IMR-90 (cell line): ENCODE data around the gene GTF2A1. TPM values are rescaled to one million over a fixed set of nuclear protein-coding genes. Genes with fewer than 3 reads are reported as not detected.

Experiments
- ATAC-seq: fragments of 200-7000 bp; cut with Tn5 transposase; 2 replicates; pipeline ENCODE4 v1.9.1; 2020; ENCODE audit warnings: low read depth, mild to moderate bottlenecking, moderate library complexity
- BruUV-seq: library from RNA; stranded (reverse); fragments of 400-500 nt; replicated peaks from 2 replicates; lab custom pipeline; 2021; lab: Mats Ljungman, UMichigan
- CTCF ChIA-PET: fragments of 300-600 bp; formaldehyde crosslinking; extraction: SDS; loops from one replicate; lab custom pipeline; 2021; ENCODE audit warnings: antibody characterized with exemption; lab: Yijun Ruan, JAX
- POLR2A ChIA-PET: fragments of 300-600 bp; sonication (Branson Sonifier 250); formaldehyde crosslinking; loops from one replicate; lab custom pipeline; 2022; ENCODE audit warnings: antibody characterized with exemption; ENCODE audit not compliant: unreplicated experiment; lab: Charles Lee
- DNase-seq: peaks from one replicate; pipeline ENCODE4 v3.0.0; 2013
- H2AFZ ChIP-seq: replicated peaks from 2 replicates; pipeline ENCODE3; 2013; ENCODE audit warnings: low read length, mild to moderate bottlenecking; ENCODE audit not compliant: poor library complexity
- H2AK5ac ChIP-seq: 2 replicates; pipeline ENCODE4 v1.6.1; 2013; ENCODE audit warnings: low read depth, low read length, inconsistent platforms
- H2AK9ac ChIP-seq: replicated peaks from 2 replicates; pipeline ENCODE3; 2013; ENCODE audit warnings: mild to moderate bottlenecking, low read depth, low read length, moderate library complexity; ENCODE audit not compliant: poor library complexity
- H2BK120ac ChIP-seq: 2 replicates; pipeline ENCODE4 v1.6.1; 2013; ENCODE audit warnings: low read depth, low read length, inconsistent platforms
- H2BK15ac ChIP-seq: 3 replicates; pipeline ENCODE4 v1.6.1; 2013; ENCODE audit warnings: low read depth, low read length, inconsistent platforms
- H2BK20ac ChIP-seq: 2 replicates; pipeline ENCODE4 v1.6.1; 2013; ENCODE audit warnings: low read depth, mild to moderate bottlenecking, inconsistent platforms, low read length, moderate library complexity
- H2BK5ac ChIP-seq: 2 replicates; pipeline ENCODE4 v1.6.1; 2013; ENCODE audit warnings: mild to moderate bottlenecking, low read depth, low read length, inconsistent platforms; ENCODE audit not compliant: poor library complexity, severe bottlenecking
- H3K14ac ChIP-seq: replicated peaks from 2 replicates; pipeline ENCODE4 v1.6.1; 2013; ENCODE audit warnings: low read depth, low read length, inconsistent platforms
- H3K18ac ChIP-seq: 2 replicates; pipeline ENCODE4 v1.6.1; 2013; ENCODE audit warnings: low read depth, low read length, control low read depth
- H3K23ac ChIP-seq: 2 replicates; pipeline ENCODE4 v1.6.1; 2013; ENCODE audit warnings: low read depth, low read length, inconsistent platforms
- H3K27ac ChIP-seq: 2 replicates; pipeline ENCODE4 v1.5.1; 2013; ENCODE audit warnings: mild to moderate bottlenecking, control low read depth, low read length; ENCODE audit not compliant: insufficient read depth
- H3K27me3 ChIP-seq: 2 replicates; pipeline ENCODE4 v1.6.1; 2013; ENCODE audit warnings: low read length; ENCODE audit not compliant: control insufficient read depth, insufficient read depth
- H3K36me3 ChIP-seq: 2 replicates; pipeline ENCODE4 v1.6.1; 2013; ENCODE audit warnings: low read length, mixed read lengths; ENCODE audit not compliant: control insufficient read depth, insufficient read depth
- H3K4ac ChIP-seq: 2 replicates; pipeline ENCODE4 v1.6.1; 2013; ENCODE audit warnings: low read depth, low read length, inconsistent platforms
- H3K4me1 ChIP-seq: 2 replicates; pipeline ENCODE4 v1.6.1; 2013; ENCODE audit warnings: low read length, mixed read lengths; ENCODE audit not compliant: control insufficient read depth, insufficient read depth
- H3K4me2 ChIP-seq: 2 replicates; pipeline ENCODE4 v1.6.1; 2013; ENCODE audit warnings: low read depth, mild to moderate bottlenecking, control low read depth, low read length, moderate library complexity
- H3K4me3 ChIP-seq: 2 replicates; pipeline ENCODE4 v1.5.1; 2013; ENCODE audit warnings: low read depth, mild to moderate bottlenecking, control low read depth, low read length, moderate library complexity; ENCODE audit not compliant: insufficient read depth
- H3K56ac ChIP-seq: 2 replicates; pipeline ENCODE4 v1.6.1; 2013; ENCODE audit warnings: low read length, inconsistent platforms; ENCODE audit not compliant: insufficient read depth; ENCODE audit errors: extremely low read depth
- H3K79me1 ChIP-seq, 2 experiments: 2 replicates each; pipeline ENCODE4 v1.6.1; 2013; ENCODE audit warnings: low read length in 2 of 2, inconsistent platforms in 1 of 2, low read depth in 1 of 2
- H3K9ac ChIP-seq: 2 replicates; pipeline ENCODE4 v1.6.1; 2013; ENCODE audit warnings: low read depth, low read length, control low read depth
- H3K9me1 ChIP-seq: 2 replicates; pipeline ENCODE4 v1.6.1; 2013; ENCODE audit warnings: low read length, inconsistent platforms; ENCODE audit not compliant: insufficient read depth
- H3K9me3 ChIP-seq: 2 replicates; pipeline ENCODE4 v1.6.1; 2013; ENCODE audit warnings: low read length; ENCODE audit not compliant: control insufficient read depth, insufficient read depth
- H4K20me1 ChIP-seq: 2 replicates; pipeline ENCODE4 v1.6.1; 2013; ENCODE audit warnings: low read length, inconsistent platforms; ENCODE audit not compliant: insufficient read depth
- H4K5ac ChIP-seq: 2 replicates; pipeline ENCODE4 v1.6.1; 2013; ENCODE audit warnings: mild to moderate bottlenecking, low read depth, low read length, control low read depth
- H4K8ac ChIP-seq, 2 experiments: 2 replicates each; pipeline ENCODE4 v1.6.1; 2013; ENCODE audit warnings: low read depth in 2 of 2, low read length in 2 of 2, control low read depth in 1 of 2, inconsistent platforms in 1 of 2
- H4K91ac ChIP-seq: 2 replicates; pipeline ENCODE4 v1.6.1; 2013; ENCODE audit warnings: low read depth, low read length, inconsistent platforms; ENCODE audit not compliant: insufficient read depth
- CHD1 ChIP-seq: IDR thresholded peaks from 2 replicates; pipeline ENCODE4 v1.6.1; 2012; ENCODE audit warnings: low read depth, low read length, improper control_type of control experiment
- CTCF ChIP-seq: conservative IDR thresholded peaks from 2 replicates; pipeline ENCODE4 v1.5.1; 2012; ENCODE audit warnings: mild to moderate bottlenecking, low read depth, low read length, improper control_type of control experiment
- MAZ ChIP-seq: IDR thresholded peaks from 2 replicates; pipeline ENCODE4 v1.6.1; 2012; ENCODE audit warnings: low read depth, mild to moderate bottlenecking, low read length, improper control_type of control experiment, moderate library complexity, borderline replicate concordance
- NFE2L2 ChIP-seq: fragments of 150-350 bp; IDR thresholded peaks from 2 replicates; pipeline ENCODE4 v1.6.1; 2016; ENCODE audit warnings: low read depth, mild to moderate bottlenecking, low read length
- RFX5 ChIP-seq: IDR thresholded peaks from 2 replicates; pipeline ENCODE4 v1.8.0; 2012; ENCODE audit warnings: low read depth, mild to moderate bottlenecking, low read length, moderate library complexity
- SMC3 ChIP-seq: fragments of 150-350 bp; IDR thresholded peaks from 2 replicates; pipeline ENCODE4 v1.6.1; 2016; ENCODE audit warnings: low read depth, mild to moderate bottlenecking, antibody characterized with exemption, low read length, moderate library complexity
- WGBS, 2 experiments: methylation state at CpG; one replicate each; pipeline versions ENCODE4 v1.1.5 to v1.1.7; 2013; ENCODE audit warnings: missing lambda C conversion rate in 2 of 2; ENCODE audit not compliant: insufficient read length in 1 of 2; ENCODE audit errors: extremely low coverage in 2 of 2; 5-methylcytosine and 5-hydroxymethylcytosine counted together
- dilution Hi-C: fragments of 300-500 bp; cut with HindIII; formaldehyde crosslinking; loops from one replicate; pipeline ENCODE4 v1.14.3; 2018; ENCODE audit warnings: low sequenced_read_pairs; ENCODE audit not compliant: unreplicated experiment
- in situ Hi-C: fragments of 300-500 bp; cut with MboI; formaldehyde crosslinking; loops from 3 replicates; pipeline ENCODE4 v1.14.3; 2019; ENCODE audit warnings: low sequenced_read_pairs, inconsistent platforms, mixed read lengths
- intact Hi-C: fragments of 100-400 bp; cut with micrococcal nuclease; formaldehyde crosslinking; loops from 2 replicates; pipeline ENCODE4 v1.10.0; 2022
- polyA plus RNA-seq, 3 experiments: library from polyadenylated mRNA; depleted of rRNA; stranded (reverse); fragments of >200 nt; gene quantifications; 2 replicates each; pipeline ENCODE4 v1.2.3, GENCODE V29; 2012; ENCODE audit warnings: low replicate concordance in 1 of 3
- total RNA-seq: library from RNA; depleted of rRNA; stranded (reverse); fragments of >200 nt; gene quantifications from 2 replicates; pipeline ENCODE4 v1.2.3, GENCODE V29; 2012

Gene GTF2A1
- total and polyA plus RNA-seq, 2 of the 4 experiments (the other 2 are of a cell fraction), result 16.0 to 60.4 TPM

GRCh38 chr14:81193924-81194633 is 26.7 kb downstream of the GTF2A1 start:
- no peak overlapping the region for H2BK5ac ChIP-seq

More at GRCh38 chr14:81193924-81194633, 26.7 kb downstream of the GTF2A1 start:
- no peaks in the 10 kb centered on the region for H4K20me1 ChIP-seq
- no peak overlapping the region for H3K4me2 ChIP-seq
- H2BK20ac ChIP-seq, result no peak overlapping the region
- in situ Hi-C loops, result no loop called here
- H3K4ac ChIP-seq, result no peak overlapping the region
- H3K14ac ChIP-seq, result no peak overlapping the region
- H3K36me3 ChIP-seq, result peaks cover 20% of the 10 kb centered on the region
- 80% methylated on average over 1 of the region's 3 CpGs; no CpG with 5 or more reads in 1 of the 2 experiments for WGBS, 2 experiments
- intact Hi-C loops, result no loop called here
- no peak overlapping the region for H4K8ac ChIP-seq
- H4K5ac ChIP-seq, result no peak overlapping the region
- TF ChIP-seq CHD1, result no peak
- TF ChIP-seq NFE2L2, result no peak
- TF ChIP-seq RFX5, result no peak
- no peak for TF ChIP-seq SMC3
- TF ChIP-seq MAZ, result no peak
- TF ChIP-seq CTCF, result no peak
- no peak overlapping the region for H3K27ac ChIP-seq
- H3K23ac ChIP-seq, result no peak overlapping the region
- H3K9ac ChIP-seq, result no peak overlapping the region
- no peak overlapping the region for H2AK9ac ChIP-seq
- no peak overlapping the region for H2AK5ac ChIP-seq
- H2AFZ ChIP-seq, result no peak overlapping the region
- no peaks in the 10 kb centered on the region for H3K9me3 ChIP-seq
- H3K9me1 ChIP-seq, result no peaks in the 10 kb centered on the region
- no peak overlapping the region for H3K56ac ChIP-seq
- ChIA-PET CTCF (interaction anchor here (0.7 kb wide), 1 partner anchor 25 kb away, joined by 3 read pairs; no protein-coding TSS in a partner anchor), POLR2A (interaction anchor here (0.6 kb wide), 1 partner anchor 555 kb away, joined by 3 read pairs; no protein-coding TSS in a partner anchor)
- H3K18ac ChIP-seq, result no peak overlapping the region
- dilution Hi-C loops, result no loop called here
- no TSS peak for BruUV-seq
- no peak overlapping the region for H2BK120ac ChIP-seq
- H3K79me1 ChIP-seq, result peaks cover 4% of the 10 kb centered on the region in 2 experiments; a peak in 2 of 4 replicates
- no peak overlapping the region for H2BK15ac ChIP-seq
- no peaks in the 10 kb centered on the region for H3K27me3 ChIP-seq
- no peak overlapping the region for H4K91ac ChIP-seq
- no peak for ATAC-seq
- no peaks in the 10 kb centered on the region for H3K4me1 ChIP-seq
- no peak for DNase-seq
- no peak overlapping the region for H3K4me3 ChIP-seq
